GM21360 (cell line): Measurements from ENCODE around the gene SLC25A42.
"Not testable (repeated sequence)": the region's sequence is repeated elsewhere in the genome, so short reads cannot be mapped to it uniquely, and the experiment has no call there.

Source experiments
- ATAC-seq: cut with Tn5 transposase; IDR thresholded peaks from one replicate; pipeline ENCODE4 v1.9.1; 2021; ENCODE audit warnings: mild to moderate bottlenecking, moderate library complexity; ENCODE audit not compliant: unreplicated experiment

SLC25A42 gene

DNA sequence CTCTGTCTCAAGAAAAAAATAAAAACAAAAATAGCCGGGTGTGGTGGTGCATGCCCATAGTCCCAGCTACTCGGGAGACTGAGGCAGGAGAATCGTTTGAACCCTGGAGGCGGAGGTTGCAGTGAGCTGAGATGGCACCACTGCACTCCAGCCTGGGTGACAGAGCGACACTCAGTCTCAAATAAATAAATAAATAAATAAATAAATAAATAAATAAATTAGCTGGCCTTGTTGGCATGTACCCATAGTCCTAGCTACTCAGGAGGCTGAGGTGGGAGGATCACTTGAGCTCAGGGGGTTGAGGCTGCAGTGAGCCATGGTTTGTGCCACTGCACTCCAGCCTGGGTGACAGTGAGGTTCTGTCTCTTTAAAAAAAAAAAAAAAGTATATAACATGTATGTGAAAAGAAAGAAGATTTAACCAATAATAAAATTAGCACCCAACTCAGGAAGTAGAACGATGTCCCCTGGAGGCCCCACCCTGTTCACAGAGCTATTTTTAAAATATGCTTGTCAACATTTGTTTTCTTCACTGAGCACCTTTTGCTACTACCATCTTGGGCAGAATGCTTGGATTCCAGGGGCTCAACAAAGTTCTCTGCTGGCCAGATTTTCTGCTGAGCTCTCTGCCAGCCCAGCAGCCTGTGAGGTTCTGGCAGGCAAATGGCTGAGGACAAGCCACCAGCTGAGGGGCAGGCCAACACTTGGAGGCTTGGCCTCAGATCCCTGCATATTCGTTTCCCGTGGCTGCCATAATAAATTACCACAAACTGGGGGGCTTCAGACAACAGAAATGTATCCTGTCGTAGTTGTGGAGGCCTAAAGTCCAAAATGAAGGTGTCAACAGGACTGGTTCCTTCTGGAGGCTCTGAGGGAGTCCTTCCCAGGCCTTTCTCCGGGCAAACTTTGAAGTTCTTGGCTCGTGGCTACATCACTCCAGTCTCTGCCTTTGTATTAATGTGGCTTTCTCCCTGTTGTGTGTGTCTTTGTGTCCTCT lies 5.2 kb downstream of the SLC25A42 start:
- no peak for ATAC-seq

DNA sequence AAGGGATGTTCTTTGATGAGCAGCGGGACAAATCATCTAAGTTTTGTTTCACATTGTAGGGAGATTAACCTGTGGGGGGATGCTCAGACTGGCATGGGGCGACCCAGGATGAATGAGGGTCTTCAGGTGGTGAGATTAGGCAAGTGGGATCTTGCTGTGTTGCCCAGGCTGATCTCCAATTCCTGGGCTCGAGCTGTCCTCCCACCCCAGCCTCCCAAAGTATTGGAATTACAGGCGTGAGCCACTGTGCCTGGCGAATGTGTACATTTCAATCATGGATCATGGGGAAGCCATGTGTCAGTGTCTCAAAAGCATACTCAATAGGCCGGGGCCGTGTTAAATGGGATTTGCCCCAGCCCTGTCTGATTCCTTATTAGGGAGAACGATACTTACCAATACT lies 8.1 kb downstream of the SLC25A42 start:
- ATAC-seq: no peak

DNA sequence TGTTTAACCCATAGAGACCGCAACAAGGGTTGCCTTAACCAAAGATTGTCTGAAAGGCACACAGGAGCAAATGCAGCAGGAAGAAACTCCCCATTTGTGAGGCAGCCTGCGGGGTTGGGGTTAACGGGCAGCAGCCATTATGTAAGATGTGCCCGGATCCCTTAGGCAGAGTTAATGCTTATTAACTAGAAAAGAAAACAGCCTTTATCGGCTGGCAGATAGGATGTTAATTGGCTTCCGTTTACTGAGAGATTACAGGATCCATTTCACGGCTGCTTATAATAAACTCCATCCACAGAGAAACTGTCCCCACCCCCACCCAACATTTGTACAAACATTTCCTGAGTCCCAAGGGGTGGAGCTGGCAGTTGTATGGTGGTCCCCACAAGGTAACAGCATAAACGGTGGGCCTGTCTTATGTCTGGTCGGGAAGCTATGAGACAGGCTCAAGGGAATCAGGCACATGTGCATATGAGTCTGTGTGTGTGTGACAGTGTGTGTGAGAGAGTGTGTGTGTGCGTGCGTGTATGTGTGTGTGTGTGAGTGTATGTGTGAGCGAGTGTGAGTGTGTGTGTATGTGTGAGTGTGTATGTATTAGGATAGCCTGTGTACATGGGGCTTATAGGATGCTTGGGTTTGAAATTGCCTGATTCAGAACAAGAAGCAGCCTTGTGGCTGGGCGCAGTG lies 10.5 kb downstream of the SLC25A42 start:
- no peak for ATAC-seq

DNA sequence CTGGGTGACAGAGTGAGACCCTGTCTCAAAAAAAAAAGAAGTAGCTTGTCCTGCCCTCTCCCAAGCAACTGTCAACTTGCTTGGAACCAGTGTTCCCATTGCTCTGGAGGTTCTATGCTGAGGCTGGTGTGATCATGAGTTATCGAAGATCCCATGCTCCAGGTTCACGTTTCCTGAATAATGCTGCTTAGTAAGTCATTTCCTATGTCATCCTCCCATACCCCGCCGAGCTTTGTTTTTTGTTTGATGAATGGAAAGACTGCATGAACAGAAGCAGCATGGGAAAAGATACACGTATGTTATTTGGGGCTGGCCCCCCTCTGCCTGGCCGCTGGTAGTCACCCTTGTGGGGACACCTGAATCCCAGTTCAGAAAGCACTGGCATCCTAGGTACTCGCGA lies 11.3 kb downstream of the SLC25A42 start:
- ATAC-seq: no peak

DNA sequence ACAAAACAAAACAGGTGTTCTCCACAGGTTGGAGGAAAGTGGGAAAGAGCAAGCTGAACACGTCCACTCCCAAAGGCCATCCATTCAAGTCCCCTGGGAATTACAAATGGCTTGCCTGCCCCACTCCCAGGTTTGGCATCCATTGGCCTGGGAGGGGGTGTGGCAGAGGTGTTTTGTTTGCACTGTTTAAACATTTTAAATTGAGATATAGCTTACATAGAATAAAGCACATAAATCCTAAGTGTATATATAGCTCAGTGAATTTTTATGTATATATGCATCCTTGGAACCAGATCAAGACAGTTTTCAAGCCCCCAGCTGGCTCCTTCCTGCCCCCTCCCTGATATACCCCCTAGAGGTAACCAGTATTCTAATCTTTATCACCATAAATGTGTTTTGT lies 12.7 kb downstream of the SLC25A42 start:
- ATAC-seq: no peak

DNA sequence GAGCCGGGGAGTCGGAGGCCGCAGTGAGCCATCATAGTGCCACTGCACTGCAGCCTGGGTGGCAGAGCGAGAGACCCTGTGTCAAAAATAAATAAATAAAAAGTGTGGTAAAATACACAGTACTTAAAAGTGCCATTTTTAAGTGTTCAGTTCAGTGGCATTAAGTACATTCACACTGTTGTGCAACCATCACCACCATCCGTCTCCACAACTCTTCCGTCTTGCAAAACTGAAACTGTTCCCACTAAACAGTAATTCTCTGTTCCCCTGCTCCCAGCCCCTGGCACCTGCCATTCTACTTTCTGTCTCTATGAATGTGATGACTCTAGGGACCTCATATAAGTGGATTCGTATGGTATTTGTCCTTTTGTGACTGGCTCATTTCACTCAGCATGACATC lies 13.3 kb downstream of the SLC25A42 start:
- ATAC-seq: no peak

DNA sequence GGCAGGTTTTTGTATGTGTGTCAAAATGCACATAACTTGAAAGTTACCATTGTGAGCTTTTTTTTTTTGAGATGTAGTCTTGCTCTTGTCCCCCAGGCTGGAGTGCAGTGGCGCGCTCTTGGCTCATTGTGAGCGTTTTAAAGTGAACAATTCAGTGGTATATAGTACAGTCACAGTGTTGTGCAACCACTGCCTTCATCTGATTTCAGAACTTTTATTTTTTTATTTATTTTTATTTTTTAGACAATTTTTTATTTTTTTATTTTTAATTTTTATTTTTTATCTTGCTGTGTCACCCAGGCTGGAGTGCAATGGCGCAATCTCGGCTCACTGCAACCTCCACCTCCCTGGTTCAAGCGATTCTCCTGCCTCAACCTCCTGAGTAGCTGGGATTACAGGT lies 15.0 kb downstream of the SLC25A42 start:
- no peak for ATAC-seq

DNA sequence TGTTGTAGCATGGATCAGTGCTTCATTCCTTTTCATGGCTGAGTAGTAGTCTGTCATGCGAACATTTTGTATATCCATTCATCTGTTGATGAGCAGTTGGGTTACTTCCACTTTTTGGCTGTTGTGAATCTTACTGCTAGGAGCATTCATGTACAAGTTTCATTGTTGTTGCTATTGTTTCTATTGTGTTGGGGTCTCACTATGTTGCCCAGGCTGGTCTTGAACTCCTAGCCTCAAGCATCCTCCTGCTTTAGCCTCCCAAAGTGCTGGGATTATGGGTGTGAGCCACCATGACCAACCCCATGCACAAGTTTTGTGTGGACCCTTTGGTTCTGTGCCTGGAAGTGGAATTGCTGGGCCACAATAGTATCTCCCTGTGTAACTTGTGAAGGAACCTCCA lies 15.8 kb downstream of the SLC25A42 start:
- no peak for ATAC-seq

DNA sequence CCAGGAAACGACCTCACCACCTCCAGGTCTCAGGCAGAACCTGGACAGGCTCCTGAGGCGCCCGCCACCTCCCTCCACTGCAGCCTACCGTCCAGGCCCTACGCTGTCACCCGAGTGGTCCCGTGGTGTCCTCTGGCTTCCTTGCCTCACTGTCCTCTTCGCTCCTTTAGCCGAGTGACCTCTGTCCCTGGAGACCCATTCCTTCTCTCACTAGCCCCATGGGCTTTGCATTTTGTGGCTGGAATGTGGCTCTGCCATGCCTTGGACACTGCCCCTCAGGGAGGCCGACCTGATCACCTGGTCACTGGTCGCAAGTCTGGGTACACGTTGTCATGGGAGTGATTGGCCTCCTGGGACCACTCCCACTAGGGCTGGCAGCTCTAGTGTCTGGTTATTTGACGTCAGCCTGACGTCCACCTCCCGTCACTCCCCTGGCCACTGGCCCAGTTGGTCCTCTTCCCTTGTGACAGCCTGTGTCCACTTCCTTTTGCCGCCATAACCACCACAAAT lies 17.9 kb downstream of the SLC25A42 start:
- no peak for ATAC-seq

DNA sequence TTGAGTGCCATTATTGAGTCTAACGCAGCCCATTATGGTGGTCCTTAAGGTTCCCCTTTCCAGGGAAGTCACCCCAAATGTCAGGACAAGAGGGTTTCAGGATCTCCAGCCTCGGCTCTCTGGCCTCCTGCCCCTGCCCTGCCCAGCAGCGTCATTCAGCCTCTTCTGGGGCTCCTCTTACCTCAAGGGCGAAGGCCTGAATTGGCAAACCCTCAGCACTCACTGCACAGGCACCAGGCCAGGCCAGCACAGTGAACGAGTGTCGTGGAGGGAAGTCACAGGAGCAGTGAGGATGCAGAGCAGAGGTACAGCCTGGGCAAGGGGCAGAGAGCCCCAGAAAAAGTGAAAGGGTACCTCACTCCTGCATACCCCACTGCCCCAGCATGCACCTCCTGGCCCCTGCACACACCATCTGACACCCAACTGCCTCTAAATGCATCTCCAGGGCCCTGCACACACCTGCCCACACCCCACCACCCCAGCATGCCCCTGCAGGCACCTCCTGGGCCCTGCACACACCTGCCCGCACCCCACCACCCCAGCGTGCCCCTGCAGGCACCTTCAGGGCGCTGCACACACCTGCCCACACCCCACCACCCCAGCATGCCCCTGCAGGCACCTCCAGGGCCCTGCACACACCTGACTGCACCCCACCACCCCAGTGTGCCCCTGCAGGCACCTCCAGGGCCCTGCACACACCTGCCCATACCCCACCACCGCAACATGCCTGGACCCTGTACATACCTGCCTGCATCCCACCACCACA lies 19.8 kb downstream of the SLC25A42 start:
- ATAC-seq: no peak

DNA sequence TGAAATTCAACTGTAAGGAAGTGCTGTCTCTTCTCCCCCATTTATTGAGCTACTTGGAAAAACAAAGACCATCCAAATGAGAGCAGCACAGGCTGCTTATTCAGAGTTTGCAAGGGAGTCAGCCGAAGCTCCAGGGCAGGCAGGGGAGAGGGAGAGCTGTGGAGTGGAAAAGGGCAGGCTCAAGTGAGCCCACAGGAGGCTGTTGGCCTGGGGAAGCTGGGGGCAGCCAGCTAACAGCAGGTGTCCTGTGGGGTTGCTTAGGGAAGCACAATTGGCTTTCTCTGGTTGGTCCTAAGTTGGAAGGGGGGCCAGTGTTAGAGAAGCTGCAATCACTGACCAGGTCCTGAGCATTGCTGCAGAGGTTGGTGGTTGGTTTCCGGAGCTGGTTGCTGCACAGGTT lies 23.9 kb downstream of the SLC25A42 start:
- ATAC-seq: no peak

DNA sequence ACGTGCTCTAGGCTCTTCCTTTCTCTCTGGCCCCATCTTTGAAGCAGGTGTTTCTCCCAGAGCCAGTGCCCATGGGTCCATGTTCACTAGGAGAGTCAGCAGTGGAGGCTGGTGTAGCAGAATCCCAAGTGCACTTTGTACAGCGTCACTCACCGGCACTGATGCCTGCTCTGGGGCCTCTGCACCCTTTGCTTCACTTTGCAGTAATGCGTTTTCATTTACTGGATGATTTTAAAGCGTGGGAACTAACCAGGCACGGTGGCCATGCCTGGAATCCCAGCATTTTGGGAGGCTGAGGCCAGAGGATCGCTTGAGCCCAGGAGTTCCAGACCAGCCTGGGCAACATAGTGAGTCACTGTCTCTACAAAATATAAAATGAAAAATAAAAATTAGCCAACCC lies 30.7 kb downstream of the SLC25A42 start:
- ATAC-seq: no peak

DNA sequence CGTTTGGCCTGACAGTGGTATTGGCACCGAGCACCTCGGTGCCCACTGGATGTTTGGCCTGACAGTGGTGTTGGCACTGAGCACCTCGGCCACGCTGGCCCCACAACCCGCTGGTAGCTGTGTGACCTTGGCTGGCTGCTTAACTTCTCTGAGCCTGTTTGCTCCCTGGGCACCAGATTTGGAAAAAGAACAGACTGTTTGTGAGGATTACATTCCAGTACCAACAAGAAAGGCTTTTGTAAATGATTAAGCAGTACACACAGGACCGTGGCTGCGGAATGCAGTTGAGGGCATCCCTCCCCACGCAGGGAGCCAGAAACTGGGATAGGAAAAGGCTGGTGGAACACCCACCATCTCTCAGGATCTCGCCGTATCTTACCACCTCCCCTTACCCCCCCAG lies 31.9 kb downstream of the SLC25A42 start:
- ATAC-seq: no peak

DNA sequence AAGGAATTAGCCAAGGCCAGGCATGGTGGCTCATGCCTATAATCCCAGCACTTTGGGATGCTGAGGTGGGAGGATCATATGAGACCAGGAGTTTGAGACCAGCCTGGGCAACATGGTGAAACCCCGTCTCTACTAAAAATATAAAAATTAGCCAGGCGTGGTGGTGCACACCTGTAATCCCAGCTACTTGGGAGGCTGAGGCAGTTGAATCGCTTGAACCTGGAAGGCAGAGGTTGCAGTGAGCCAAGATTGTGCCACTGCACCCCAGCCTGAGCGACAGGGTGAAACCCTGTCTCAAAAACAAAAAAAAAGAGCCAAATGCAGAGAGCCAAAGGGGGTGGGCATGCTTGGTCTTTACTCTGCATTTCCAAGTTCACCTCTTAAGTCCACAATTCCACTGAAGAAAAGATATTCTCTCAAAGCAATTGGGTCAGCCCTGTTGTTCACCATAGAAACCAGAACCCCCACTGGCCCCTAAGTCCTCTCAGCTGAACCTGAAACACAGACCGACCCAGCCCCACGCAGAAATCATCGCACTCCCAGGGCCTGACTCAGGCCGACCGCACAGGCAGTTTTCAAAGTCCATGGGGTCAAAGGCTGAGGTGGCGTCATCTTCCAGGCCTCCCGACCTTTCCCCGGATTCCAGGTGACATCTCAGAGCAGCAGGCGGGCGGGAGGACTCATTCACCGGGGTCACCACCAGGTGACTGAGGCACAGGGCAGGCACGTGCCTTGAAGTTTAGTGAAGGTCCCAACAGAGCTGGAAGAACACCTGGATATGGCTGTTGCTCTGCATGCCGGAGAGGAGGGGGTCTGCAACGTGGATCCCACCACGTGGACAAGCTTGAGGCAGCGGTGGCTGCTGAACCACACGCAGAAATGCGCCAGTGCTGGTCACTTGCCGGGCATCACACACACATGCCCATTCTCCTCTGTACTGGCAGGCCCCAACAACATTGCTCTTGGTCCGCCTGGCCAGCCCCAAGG lies 33.1 kb downstream of the SLC25A42 start:
- no peak for ATAC-seq

DNA sequence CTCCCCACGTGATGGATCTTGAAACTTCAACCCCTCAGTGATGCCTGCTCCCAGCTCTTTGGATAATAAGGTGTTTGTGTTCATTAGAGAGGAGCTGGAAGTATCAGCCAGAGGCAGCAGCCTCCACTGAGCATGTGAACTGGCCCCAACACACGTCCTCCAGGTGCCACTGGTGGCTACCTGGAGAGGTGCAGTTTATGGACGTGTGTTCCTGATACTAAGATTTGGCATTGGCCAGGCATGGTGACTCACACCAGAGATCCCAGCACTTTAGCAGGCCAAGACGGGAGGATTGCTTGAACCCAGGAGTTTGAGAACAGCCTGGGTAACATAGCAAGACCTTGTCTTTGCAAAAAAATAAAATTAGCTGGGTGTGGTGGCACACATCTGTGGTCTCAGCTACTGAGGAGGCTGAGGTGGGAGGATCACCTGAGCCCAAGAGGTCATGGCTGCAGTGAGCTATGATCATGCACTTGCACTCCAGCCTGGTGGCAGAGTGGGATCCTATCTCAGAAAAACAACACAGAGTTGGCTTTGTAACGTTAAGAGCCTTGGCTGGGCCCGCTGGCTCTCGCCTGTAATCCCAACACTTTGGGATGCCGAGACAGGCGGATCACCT lies 34.4 kb downstream of the SLC25A42 start:
- ATAC-seq: no peak

DNA sequence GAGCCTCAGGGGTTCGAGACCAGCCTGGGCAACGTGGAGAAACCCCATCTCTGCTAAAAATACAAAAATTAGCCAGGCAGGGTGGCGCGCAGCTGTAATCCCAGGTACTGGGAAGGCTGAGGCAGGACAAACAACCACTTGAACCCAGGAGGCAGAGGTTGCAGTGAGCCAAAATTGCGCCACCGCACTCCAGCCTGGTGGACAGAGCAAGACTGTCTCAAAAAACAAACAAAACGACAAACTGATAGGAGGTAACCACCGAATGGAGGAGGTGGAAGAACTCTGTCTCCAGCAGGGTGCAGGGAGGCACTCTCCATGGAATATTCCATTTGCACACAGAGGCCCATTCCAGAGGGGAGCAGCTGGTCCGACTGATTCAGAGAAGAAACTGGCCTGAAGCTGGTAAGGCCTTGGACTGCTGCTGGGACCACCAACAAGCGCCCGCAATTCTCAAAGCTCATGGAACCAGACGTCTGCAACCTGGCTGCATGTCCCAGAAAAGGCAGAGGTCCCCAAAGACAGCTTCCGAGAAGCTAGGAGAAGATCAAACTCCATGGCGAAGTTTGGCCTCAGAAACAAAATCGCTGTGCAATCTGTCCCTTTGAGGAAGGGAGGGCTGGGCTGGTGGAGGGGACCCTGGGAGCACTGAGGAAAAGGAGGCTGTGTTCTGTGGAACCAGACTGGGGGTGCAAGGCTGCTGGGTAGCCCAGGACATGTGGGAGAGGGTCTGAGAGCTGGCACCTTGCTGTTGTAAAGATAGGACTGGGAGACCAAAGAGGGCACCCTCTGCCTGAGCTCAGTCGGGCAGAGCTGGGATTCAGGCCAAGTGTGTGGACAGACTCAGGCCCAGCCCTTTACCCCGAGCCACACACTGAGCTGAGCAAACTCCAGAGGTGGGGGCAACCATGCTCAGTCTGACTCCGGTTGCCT lies 35.2 kb downstream of the SLC25A42 start:
- no peak for ATAC-seq

DNA sequence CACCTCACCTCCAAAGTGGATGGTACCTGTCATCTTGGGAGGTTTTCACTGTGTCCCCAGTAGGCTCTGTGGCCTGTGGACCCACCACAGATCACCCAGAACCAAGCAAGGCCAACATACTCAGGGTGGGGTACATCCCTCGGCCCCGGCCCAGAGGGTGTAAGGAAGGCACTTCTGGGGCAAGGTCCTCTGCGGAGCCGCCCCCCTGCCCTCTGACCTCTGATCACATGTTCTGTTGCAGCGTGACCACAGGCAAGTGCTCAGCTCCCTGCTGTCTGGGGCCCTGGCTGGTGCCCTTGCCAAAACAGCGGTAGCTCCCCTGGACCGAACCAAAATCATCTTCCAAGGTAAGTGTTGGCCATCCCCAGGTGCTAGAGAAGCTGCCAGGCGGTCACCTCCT lies 37.7 kb downstream of the SLC25A42 start:
- no peak for ATAC-seq

DNA sequence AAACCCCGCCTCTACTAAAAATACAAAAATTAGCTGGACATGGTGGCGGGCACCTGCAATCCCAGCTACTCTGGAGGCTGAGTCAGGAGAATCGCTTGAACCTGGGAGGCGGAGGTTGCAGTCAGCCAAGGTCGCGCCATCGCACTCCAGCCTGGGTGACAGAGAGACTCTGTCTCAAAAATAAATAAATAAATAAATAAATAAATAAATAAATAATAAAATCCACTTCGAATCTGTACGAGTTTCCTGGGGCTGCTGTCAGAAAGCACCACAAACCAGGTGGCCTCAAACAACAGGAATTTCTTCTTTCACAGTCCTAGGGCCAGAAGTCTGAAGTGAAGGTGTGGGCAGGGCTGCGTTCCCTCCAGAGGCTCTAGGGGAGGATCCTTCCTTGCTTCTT lies 38.8 kb downstream of the SLC25A42 start:
- ATAC-seq: not testable (repeated sequence)

DNA sequence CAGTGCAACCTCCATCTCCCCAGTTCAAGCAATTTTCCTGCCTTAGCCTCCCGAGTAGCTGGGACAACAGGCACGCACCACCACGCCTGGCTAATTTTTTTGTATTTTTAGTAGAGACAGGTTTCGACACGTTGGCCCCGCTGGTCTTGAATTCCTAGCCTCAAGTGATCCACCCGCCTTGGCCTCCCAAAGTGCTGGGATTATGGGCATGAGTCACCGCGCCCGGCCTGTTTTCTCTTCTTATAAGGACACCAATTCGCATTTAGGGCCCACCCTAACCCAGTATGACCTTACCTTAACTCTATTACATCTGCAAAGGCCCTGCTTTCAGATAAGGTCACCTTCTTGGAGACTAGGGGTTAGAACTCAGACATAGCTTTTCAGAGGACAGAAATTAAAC lies 39.4 kb downstream of the SLC25A42 start:
- ATAC-seq: no peak
